NB4 (cell line): Measurements from ENCODE around the gene SLC35D3.

Experiments used
- POLR2A ChIP-seq: IDR thresholded peaks from 2 replicates; pipeline ENCODE4 v1.6.1; 2011; ENCODE audit warnings: mild to moderate bottlenecking; ENCODE audit not compliant: insufficient read length; ENCODE audit errors: extremely low read depth
- TF ChIP-seq, protein P1 (sequence below): IDR thresholded peaks from one replicate; pipeline ENCODE4 v1.5.1; 2012; ENCODE audit warnings: low read depth, low read length

- TF ChIP-seq POLR2A: no peak
- TF ChIP-seq, protein P1, sequence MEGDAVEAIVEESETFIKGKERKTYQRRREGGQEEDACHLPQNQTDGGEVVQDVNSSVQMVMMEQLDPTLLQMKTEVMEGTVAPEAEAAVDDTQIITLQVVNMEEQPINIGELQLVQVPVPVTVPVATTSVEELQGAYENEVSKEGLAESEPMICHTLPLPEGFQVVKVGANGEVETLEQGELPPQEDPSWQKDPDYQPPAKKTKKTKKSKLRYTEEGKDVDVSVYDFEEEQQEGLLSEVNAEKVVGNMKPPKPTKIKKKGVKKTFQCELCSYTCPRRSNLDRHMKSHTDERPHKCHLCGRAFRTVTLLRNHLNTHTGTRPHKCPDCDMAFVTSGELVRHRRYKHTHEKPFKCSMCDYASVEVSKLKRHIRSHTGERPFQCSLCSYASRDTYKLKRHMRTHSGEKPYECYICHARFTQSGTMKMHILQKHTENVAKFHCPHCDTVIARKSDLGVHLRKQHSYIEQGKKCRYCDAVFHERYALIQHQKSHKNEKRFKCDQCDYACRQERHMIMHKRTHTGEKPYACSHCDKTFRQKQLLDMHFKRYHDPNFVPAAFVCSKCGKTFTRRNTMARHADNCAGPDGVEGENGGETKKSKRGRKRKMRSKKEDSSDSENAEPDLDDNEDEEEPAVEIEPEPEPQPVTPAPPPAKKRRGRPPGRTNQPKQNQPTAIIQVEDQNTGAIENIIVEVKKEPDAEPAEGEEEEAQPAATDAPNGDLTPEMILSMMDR: no peak
Observed at GRCh38 chr6:136873748-136874147, 48.4 kb upstream of the SLC35D3 start.
